ENCODE results near the gene GPSM3. TPM values are rescaled to one million over a fixed set of nuclear protein-coding genes. Genes with fewer than 3 reads are reported as not detected.

Gene GPSM3
- total and polyA plus RNA-seq, 2 of the 13 experiments (the other 11 are each of a cell fraction or from before 2014, with no cell fraction given): 0.18 to 6.2 TPM

GRCh38 chr6:32177788-32178546 lies 14.5 kb downstream of the GPSM3 start, which contains the start of gene RNF5:
TSS of gene RNF5 (plus strand) at chr6:32178405. CDS start at chr6:32178512, 107 bp downstream.
- CTCF ChIA-PET (ENCODE audit: low intra/inter-chr PET ratio, low total read pairs): interaction anchor here (0.9 kb wide), 1 partner anchor 59 kb away, joined by 3 read pairs; no protein-coding TSS in a partner anchor
- peak; percentile 99 for FAIRE-seq
- BruUV-seq (replicated peaks): no TSS peak
- no peak for TF ChIP-seq ZZZ3 (CRISPR knock-in tag; IDR thresholded peaks at IDR 0.05; ENCODE audit: borderline replicate concordance)
- TF ChIP-seq ZSCAN31 (CRISPR knock-in tag; IDR thresholded peaks at IDR 0.05; ENCODE audit: low read depth): peak; percentile 93
- peak; percentile 33; the same call in 1 of the 2 replicates for TF ChIP-seq NFKBIZ (CRISPR knock-in tag; IDR thresholded peaks at IDR 0.05)
- TF ChIP-seq NFE2L1 (CRISPR knock-in tag; IDR thresholded peaks at IDR 0.05; ENCODE audit: borderline replicate concordance): no peak
- TF ChIP-seq HNRNPH1 (optimal IDR thresholded peaks at IDR 0.05; ENCODE audit: low read depth, low read length): no peak
- no peak for TF ChIP-seq NCOA1 (CRISPR knock-in tag; IDR thresholded peaks at IDR 0.05)
- TF ChIP-seq ZNF30 (CRISPR knock-in tag; IDR thresholded peaks at IDR 0.05): no peak
- TF ChIP-seq SIN3B (IDR thresholded peaks at IDR 0.05; ENCODE audit: low read length): no peak
- no peak for TF ChIP-seq ZNF550 (CRISPR knock-in tag; IDR thresholded peaks at IDR 0.05; ENCODE audit: borderline replicate concordance)
- no peak for TF ChIP-seq HHEX (CRISPR knock-in tag; IDR thresholded peaks at IDR 0.05)
- TF ChIP-seq SRY (CRISPR knock-in tag; IDR thresholded peaks at IDR 0.05): no peak
- no peak for TF ChIP-seq ZNF850 (CRISPR knock-in tag; conservative IDR thresholded peaks at IDR 0.05)
- no peak for TF ChIP-seq CENPX (CRISPR knock-in tag; IDR thresholded peaks at IDR 0.05)
- TF ChIP-seq ZNF558 (CRISPR knock-in tag; IDR thresholded peaks at IDR 0.05; ENCODE audit: borderline replicate concordance): no peak
- peak; percentile 71 for TF ChIP-seq ELF1 (CRISPR knock-in tag; IDR thresholded peaks at IDR 0.05)
- TF ChIP-seq PTBP1 (IDR thresholded peaks at IDR 0.05; ENCODE audit: low read depth, low read length, poor library complexity, severe bottlenecking): no peak
- TF ChIP-seq PHB2 (IDR thresholded peaks at IDR 0.05; ENCODE audit: partially characterized antibody): no peak
- no peak for TF ChIP-seq ZNF557 (CRISPR knock-in tag; IDR thresholded peaks at IDR 0.05)
- TF ChIP-seq GATA4 (IDR thresholded peaks at IDR 0.05; ENCODE audit: borderline replicate concordance, low read depth): no peak; the same call in 1 of the 2 replicates
- TF ChIP-seq RAD51 (IDR thresholded peaks at IDR 0.05; ENCODE audit: borderline replicate concordance): no peak
- no peak for TF ChIP-seq FOXO1 (CRISPR knock-in tag; IDR thresholded peaks at IDR 0.05)
- no peak for TF ChIP-seq HOXA7 (CRISPR knock-in tag; IDR thresholded peaks at IDR 0.05)
- TF ChIP-seq, protein P1, sequence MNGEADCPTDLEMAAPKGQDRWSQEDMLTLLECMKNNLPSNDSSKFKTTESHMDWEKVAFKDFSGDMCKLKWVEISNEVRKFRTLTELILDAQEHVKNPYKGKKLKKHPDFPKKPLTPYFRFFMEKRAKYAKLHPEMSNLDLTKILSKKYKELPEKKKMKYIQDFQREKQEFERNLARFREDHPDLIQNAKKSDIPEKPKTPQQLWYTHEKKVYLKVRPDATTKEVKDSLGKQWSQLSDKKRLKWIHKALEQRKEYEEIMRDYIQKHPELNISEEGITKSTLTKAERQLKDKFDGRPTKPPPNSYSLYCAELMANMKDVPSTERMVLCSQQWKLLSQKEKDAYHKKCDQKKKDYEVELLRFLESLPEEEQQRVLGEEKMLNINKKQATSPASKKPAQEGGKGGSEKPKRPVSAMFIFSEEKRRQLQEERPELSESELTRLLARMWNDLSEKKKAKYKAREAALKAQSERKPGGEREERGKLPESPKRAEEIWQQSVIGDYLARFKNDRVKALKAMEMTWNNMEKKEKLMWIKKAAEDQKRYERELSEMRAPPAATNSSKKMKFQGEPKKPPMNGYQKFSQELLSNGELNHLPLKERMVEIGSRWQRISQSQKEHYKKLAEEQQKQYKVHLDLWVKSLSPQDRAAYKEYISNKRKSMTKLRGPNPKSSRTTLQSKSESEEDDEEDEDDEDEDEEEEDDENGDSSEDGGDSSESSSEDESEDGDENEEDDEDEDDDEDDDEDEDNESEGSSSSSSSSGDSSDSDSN (CRISPR knock-in tag; IDR thresholded peaks at IDR 0.05): no peak
- TF ChIP-seq ZFAT (CRISPR knock-in tag; conservative IDR thresholded peaks at IDR 0.05): no peak
- peak; percentile 91 for TF ChIP-seq SP4 (CRISPR knock-in tag; IDR thresholded peaks at IDR 0.05)
- TF ChIP-seq KDM2A (CRISPR knock-in tag; IDR thresholded peaks at IDR 0.05; ENCODE audit: borderline replicate concordance, low read depth): no peak; the same call in 1 of the 2 replicates

More at GRCh38 chr6:32177788-32178546, 14.5 kb downstream of the GPSM3 start, which contains the start of gene RNF5:
- Histone ChIP-seq H3K4me3 (replicated peaks in 1 of 3; ENCODE audit: insufficient read depth in 1 of 3, low read depth in 2 of 3, low read length in 3 of 3) (peak within 1 kb of the TSS; percentile 96 to 98 (median 98)), H3K79me2 (ENCODE audit: insufficient read depth, low read length) (peaks cover 49% of the 10 kb centered on the region), H3K36me3 (replicated peaks in 1 of 2; ENCODE audit: control insufficient read depth in 1 of 2, insufficient read depth in 2 of 2, low read length in 2 of 2) (peaks cover 19 to 25% of the 10 kb centered on the region in 2 experiments; a peak in 4 of 5 replicates), H3K9ac (ENCODE audit: insufficient read depth, low read depth, low read length) (peak within 1 kb of the TSS; percentile 90), H3K27ac (ENCODE audit: extremely low read length, insufficient read depth, low read length) (peak within 1 kb of the TSS; percentile 97), H3K4me1 (ENCODE audit: insufficient read depth, low read length) (peaks cover 54% of the 10 kb centered on the region), H3K4me2 (ENCODE audit: low read depth, low read length) (peak within 1 kb of the TSS; percentile 98), H2AFZ (ENCODE audit: low read length) (no peak within 1 kb of the TSS), H3K27me3 (ENCODE audit: control insufficient read depth in 1 of 2, insufficient read depth in 2 of 2, low read length in 2 of 2) (no peaks in the 10 kb centered on the region; a peak in 1 of 5 replicates), H3K9me3 (ENCODE audit: low read length) (no peaks in the 10 kb centered on the region), H4K20me1 (ENCODE audit: insufficient read depth, low read length) (no peaks in the 10 kb centered on the region)
- in situ Hi-C loops (cut with HindIII; ENCODE audit: extremely low pct_ligation_motif_present, low pct_unique_long_range_greater_than_20kb): no loop called here
- ATAC-seq (peak; percentile 90), DNase-seq (ENCODE audit: low spot score) (peak; percentile 100)
- under 1% methylated on average over 33 of the region's 33 CpGs for WGBS (ENCODE audit: low lambda C conversion rate)
- intact Hi-C loops (cut with micrococcal nuclease; ENCODE audit: unreplicated experiment): loop anchor here (1.0 to 5.0 kb wide), 6 partner anchors 12 to 1089 kb away; partner anchors contain the start of genes ATF6B, PBX2 and PPT2
- POLR2A ChIA-PET: interaction anchor here (0.6 to 5.8 kb wide), 23 partner anchors 9 to 1093 kb away, joined by 3 to 127 read pairs (median 5); partner anchors contain the start of genes ATF6B, CFB, FKBPL and GPANK1
